Ascending aorta (tissue), 2 donors: ENCODE measurements around the gene TNFRSF17. TPM values are rescaled to one million over a fixed set of nuclear protein-coding genes. Genes with fewer than 3 reads are reported as not detected.
"Not testable (repeated sequence)": the region's sequence is repeated elsewhere in the genome, so short reads cannot be mapped to it uniquely, and the experiment has no call there.

Experiments used
- DNase-seq, 2 donors: peaks; one replicate each; pipeline ENCODE4 v3.0.0-alpha.2; 2019; ENCODE audit warnings: low spot score in 2 of 2
- H3K27ac ChIP-seq, 2 donors: fragments of 200-600 bp; sonication (generic); one replicate each; pipeline ENCODE4 v1.5.1; 2016 to 2017; ENCODE audit warnings: mild to moderate bottlenecking in 1 of 2
- H3K27me3 ChIP-seq: fragments of 200-600 bp; sonication (generic); one replicate; pipeline ENCODE4 v1.5.1; 2017
- H3K36me3 ChIP-seq, 2 donors: fragments of 200-600 bp; sonication (generic); one replicate each; pipeline ENCODE4 v1.5.1; 2016
- H3K4me1 ChIP-seq, 2 donors: fragments of 200-600 bp; sonication (generic); one replicate each; pipeline ENCODE4 v1.5.1; 2016 to 2017; ENCODE audit warnings: mild to moderate bottlenecking in 1 of 2
- H3K4me3 ChIP-seq, 2 donors: fragments of 200-600 bp; sonication (generic); one replicate each; pipeline ENCODE4 v1.5.1; 2016 to 2017; ENCODE audit warnings: mild to moderate bottlenecking in 1 of 2
- H3K9me3 ChIP-seq, 2 donors: fragments of 200-600 bp; sonication (generic); one replicate each; pipeline ENCODE4 v1.5.1; 2016
- intact Hi-C: fragments of 100-400 bp; cut with DNase I; formaldehyde crosslinking; loops from one replicate; pipeline ENCODE4 v1.15.1; 2023
- total RNA-seq: library from RNA; depleted of rRNA; stranded (reverse); fragments of >200 nt; gene quantifications from one replicate; pipeline ENCODE4 v1.1.0, GENCODE V29; 2016
- TF ChIP-seq, protein P1 (sequence below), 3 experiments: fragments of 200-600 bp in 2 of 3; fragments of 450-650 bp in 1 of 3; sonication (generic) in 2 of 3; IDR thresholded peaks; one replicate each; pipeline ENCODE4 v1.5.1; 2016 to 2019; ENCODE audit warnings: antibody characterized with exemption in 3 of 3, mild to moderate bottlenecking in 1 of 3, moderate library complexity in 1 of 3

The TNFRSF17 gene
- total RNA-seq, 1 donor from 2014 or later = not detected

DNA sequence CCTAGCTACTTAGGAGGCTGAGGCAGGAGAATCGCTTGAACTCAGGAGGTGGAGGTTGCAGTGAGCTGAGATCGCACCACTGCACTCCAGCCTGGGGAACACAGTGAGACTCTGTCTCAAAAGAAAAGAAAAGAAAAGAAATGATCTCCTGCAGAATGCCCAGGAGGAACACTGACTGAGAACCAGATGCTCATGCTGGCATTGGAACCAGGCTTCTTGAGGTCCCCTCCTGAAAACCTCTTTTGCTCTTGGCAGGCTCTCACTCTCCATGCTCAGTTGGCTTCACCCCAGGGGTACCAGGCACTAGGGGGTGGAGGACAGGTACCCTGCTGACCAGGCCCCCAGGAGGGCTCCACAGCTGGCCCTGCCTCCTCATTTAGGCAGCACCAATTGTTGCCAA is 8.5 kb upstream of the TNFRSF17 start:
- TF ChIP-seq, protein P1, sequence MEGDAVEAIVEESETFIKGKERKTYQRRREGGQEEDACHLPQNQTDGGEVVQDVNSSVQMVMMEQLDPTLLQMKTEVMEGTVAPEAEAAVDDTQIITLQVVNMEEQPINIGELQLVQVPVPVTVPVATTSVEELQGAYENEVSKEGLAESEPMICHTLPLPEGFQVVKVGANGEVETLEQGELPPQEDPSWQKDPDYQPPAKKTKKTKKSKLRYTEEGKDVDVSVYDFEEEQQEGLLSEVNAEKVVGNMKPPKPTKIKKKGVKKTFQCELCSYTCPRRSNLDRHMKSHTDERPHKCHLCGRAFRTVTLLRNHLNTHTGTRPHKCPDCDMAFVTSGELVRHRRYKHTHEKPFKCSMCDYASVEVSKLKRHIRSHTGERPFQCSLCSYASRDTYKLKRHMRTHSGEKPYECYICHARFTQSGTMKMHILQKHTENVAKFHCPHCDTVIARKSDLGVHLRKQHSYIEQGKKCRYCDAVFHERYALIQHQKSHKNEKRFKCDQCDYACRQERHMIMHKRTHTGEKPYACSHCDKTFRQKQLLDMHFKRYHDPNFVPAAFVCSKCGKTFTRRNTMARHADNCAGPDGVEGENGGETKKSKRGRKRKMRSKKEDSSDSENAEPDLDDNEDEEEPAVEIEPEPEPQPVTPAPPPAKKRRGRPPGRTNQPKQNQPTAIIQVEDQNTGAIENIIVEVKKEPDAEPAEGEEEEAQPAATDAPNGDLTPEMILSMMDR (IDR thresholded peaks at IDR 0.05) = no peak
- no peak overlapping the region for H3K27ac ChIP-seq
- intact Hi-C loops = no loop called here

GRCh38 chr16:11957591-11958395 is 7.2 kb upstream of the TNFRSF17 start:
- intact Hi-C loops = no loop called here
- no peaks in the 10 kb centered on the region for H3K27me3 ChIP-seq
- H3K36me3 ChIP-seq = no peaks in the 10 kb centered on the region
- no peaks in the 10 kb centered on the region for H3K9me3 ChIP-seq
- TF ChIP-seq, protein P1 (IDR thresholded peaks at IDR 0.05) = no peak
- no peak overlapping the region for H3K4me3 ChIP-seq
- H3K4me1 ChIP-seq = no peaks in the 10 kb centered on the region
- no peak for DNase-seq
- H3K27ac ChIP-seq = no peak overlapping the region

More for the DNA sequence above, 8.5 kb upstream of the TNFRSF17 start:
- DNase-seq = no peak
- Histone ChIP-seq H3K36me3 (no peaks in the 10 kb centered on the region), H3K4me3 (no peak overlapping the region), H3K9me3 (no peaks in the 10 kb centered on the region), H3K4me1 (no peaks in the 10 kb centered on the region), H3K27me3 (no peaks in the 10 kb centered on the region)

DNA sequence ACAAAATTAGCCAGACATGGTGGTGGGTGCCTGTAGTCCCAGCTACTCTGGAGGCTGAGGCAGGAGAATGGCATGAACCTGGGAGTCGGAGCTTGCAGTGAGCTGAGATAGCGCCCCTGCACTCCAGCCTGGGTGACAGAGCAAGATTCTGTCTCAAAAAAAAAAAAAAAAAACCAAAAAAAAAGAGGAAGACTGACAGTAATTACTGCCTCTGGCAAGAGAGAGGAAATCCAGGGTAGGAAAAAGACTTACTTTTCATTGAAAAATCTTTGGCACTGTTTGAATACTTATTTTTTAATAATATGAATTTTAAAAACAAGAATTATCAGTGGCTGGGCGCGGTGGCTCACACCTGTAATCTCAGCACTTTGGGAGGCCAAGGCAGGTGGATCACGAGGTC is 2.6 kb upstream of the TNFRSF17 start:
- H3K36me3 ChIP-seq, H3K9me3 ChIP-seq, intact Hi-C loops, H3K4me1 ChIP-seq, DNase-seq, H3K27me3 ChIP-seq, H3K4me3 ChIP-seq, H3K27ac ChIP-seq: not testable (repeated sequence)

- H3K27ac ChIP-seq, intact Hi-C loops, DNase-seq: not testable (repeated sequence)
These were observed 2.0 kb upstream of the TNFRSF17 start for GRCh38 chr16:11962978-11963377.

GRCh38 chr16:11963706-11964105 is 1.3 kb upstream of the TNFRSF17 start:
- Histone ChIP-seq H3K27ac (no peak overlapping the region), H3K36me3 (no peaks in the 10 kb centered on the region), H3K27me3 (no peaks in the 10 kb centered on the region), H3K9me3 (no peaks in the 10 kb centered on the region), H3K4me3 (no peak overlapping the region), H3K4me1 (no peaks in the 10 kb centered on the region)
- no peak for DNase-seq
- TF ChIP-seq, protein P1 (IDR thresholded peaks at IDR 0.05) = no peak
- intact Hi-C loops = no loop called here

More at GRCh38 chr16:11962978-11963377, 2.0 kb upstream of the TNFRSF17 start:
- H3K9me3 ChIP-seq, H3K27me3 ChIP-seq, H3K4me3 ChIP-seq, H3K36me3 ChIP-seq, H3K4me1 ChIP-seq: not testable (repeated sequence)

DNA sequence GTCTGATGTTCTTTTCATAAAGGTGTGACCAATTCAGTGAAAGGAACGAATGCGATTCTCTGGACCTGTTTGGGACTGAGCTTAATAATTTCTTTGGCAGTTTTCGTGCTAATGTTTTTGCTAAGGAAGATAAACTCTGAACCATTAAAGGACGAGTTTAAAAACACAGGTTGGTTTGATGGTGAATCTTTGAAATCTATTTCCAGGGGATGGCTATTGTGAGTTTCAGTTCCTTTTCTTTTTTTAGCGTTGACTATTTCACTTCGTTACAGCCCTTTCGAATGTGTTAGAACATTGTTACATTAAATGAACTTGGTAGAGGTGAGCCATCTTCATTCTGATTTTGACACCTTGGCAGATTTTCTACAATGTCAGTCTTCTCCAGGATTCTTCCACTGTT is 1.2 kb downstream of the TNFRSF17 start:
- Histone ChIP-seq H3K27me3 (no peaks in the 10 kb centered on the region), H3K4me3 (no peak overlapping the region), H3K36me3 (no peaks in the 10 kb centered on the region), H3K9me3 (no peaks in the 10 kb centered on the region), H3K27ac (no peak overlapping the region), H3K4me1 (no peaks in the 10 kb centered on the region)
- no peak for DNase-seq
- TF ChIP-seq, protein P1 (IDR thresholded peaks at IDR 0.05) = no peak
- intact Hi-C loops = no loop called here
